GM21717 (cell line): ENCODE data around the gene TSC22D1.

Experiments
- ATAC-seq: cut with Tn5 transposase; IDR thresholded peaks from one replicate; pipeline ENCODE4 v1.9.1; 2021; ENCODE audit warnings: mild to moderate bottlenecking, moderate library complexity; ENCODE audit not compliant: unreplicated experiment

TSC22D1 gene

DNA sequence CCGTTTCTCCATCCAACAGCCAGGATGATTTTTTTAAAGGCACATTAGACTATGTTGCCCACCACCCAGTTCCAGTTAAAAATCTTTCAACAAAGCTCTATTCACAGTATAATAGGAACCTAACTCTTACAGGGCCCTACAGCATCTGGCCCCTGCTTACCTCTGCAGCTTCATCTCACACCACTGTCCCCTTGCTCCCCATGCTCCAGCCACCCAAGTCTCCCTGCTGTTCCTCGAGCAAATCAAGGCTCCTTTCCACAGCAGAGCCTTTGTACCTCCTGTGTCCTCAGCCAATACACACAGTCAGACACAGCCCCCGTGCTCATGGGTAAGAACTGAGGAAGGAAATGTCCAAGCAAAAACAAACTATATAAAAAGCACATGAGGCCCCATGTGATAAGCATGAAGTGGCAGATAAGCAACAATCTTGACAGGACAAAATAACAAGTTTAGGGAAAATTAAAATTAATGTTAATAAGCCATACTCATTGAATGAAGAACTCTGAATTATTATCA is 67.5 kb downstream of the TSC22D1 start:
- no peak for ATAC-seq

DNA sequence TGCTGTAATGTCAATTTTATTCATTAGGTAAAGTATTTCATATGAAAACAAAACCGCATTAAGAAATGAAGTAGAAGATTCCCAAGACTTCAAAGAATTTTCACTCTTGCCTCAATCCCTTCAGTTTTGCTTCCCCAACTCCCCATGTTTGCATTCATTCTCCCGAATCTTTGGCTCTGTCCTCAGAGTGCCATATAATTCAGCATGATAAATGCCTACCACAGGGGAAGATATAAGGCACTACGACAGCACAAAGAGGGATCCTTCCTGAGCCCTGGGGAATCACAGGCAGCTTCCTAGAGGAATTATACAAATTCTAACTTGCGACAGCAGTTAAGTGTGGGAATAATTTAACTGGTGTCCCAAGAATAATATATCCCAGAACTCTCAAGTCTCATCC is 68.5 kb downstream of the TSC22D1 start:
- ATAC-seq, result no peak

- no peak for ATAC-seq
These were observed 69.4 kb downstream of the TSC22D1 start for GRCh38 chr13:44506719-44507118.

GRCh38 chr13:44506251-44506650 is 69.9 kb downstream of the TSC22D1 start:
- ATAC-seq, result no peak

DNA sequence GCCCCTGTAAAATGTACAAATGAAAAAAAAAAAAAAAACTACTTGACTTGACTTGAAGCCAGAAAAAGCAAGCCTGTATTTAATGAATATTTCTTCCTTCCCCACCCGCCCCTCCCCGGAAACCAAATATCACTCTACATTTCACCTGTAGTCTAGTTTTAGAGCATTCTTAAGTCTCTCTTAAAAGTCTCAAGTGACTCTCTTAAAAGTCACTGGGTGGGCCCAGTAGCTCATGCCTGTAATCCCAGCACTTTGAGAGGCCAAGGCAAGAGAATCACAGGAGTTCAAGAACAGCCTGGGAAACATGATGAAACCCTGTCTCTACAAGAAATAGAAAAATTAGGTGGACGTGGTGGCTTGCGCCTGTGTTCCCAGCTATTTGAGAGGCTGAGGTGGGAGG is 72.0 kb downstream of the TSC22D1 start:
- no peak for ATAC-seq

DNA sequence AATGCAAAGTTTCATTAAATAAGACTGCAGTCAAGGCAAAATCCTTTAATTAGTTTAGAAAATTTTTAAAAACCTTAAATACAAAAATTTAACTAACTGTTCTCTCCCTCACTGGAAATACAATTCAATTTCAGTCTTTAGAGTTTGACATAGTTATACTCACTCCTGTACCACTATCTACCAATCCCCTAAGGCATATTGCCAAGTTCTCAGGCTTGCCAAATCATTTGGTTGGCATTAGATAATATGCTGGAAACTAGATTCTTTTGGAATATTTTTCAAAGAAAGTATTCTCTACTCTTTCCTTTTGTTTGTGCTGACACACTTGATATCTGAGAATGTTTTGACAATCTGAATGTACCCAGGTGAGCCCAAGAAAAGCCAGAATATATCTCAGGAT is 77.2 kb downstream of the TSC22D1 start:
- ATAC-seq, result no peak

DNA sequence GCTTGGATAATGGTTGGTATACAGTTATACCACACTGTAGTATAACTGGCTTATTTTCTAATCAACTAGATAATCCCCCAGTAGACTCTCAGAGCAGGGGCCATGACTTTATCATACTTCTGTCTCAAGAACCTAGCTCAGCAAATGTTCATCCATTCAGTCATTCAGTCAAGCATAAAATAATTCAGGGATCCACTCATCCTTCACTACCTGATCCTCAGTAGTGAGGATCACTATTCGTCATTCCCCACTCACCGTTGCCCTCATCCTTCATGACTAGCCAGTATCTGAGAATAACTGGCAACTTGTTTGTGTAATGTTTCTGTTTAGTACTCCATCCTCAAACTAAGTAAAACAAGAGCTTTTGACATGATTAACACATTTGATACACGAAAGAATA is 77.6 kb downstream of the TSC22D1 start:
- ATAC-seq, result no peak

- no peak for ATAC-seq
These were observed 78.3 kb downstream of the TSC22D1 start for GRCh38 chr13:44497801-44498200.

DNA sequence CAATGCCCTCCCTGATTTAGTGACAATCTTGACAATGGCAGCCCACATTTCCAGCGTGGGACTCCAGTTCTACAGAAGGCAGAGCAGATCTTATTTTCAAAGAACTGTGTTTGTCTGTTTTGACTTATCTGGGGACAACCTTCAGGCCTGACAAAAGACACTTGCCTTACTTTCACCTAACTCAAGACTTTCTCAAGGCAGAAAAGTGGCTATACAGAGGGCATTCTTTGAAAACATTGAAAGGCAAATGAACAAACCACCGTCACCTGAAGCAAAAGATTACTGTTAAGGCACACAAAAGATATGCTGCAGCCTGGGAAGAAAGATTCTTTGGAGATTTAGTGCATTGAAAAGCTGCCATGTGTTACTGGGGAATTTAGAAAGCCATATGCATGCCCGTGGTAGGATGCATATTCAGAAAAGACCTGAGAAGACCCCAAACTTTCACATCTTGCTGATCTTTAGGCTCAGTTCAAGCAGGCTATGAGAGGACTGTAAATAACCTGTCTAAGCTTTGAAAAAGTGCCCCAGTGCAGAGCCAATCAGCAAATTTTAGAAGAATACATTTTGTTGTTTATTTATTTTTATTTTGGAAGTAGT is 82.8 kb downstream of the TSC22D1 start:
- ATAC-seq, result no peak

DNA sequence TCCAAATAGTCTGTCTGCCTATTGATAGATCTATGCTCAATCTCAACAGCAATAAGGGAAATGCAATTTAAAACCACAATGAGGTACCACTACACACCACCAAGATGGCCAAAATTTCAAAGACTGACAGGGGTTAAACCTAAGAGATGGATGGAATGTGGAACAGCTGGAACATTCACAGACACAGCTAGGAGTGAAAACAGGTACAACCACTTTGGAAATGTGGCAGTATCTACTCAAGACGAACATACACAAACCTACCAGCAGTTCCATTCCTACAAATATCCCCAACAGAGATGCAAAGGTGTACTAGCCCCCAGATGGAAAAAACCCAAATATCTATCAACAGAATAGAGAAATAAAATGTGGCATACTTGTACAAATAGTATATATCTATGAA is 86.4 kb downstream of the TSC22D1 start:
- no peak for ATAC-seq

DNA sequence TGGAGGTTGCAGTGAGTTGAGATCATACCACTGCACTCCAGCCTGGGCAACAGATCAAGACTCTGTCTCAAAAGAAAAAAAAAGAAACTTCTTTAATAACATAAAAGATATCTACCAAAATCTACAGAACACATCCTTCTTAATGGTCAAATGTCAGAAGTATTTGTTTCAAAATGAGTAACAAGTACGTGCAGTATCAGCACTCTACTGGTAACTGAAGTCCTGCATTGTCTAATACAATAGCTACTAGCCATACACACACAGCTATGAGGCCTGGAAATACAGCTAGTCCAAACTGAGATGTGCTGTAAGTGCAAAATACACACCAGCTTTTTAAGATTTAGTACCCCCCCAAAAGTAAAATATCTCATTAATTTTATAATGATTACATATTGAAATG is 88.1 kb downstream of the TSC22D1 start:
- ATAC-seq, result no peak

- ATAC-seq, result no peak
These were observed 91.5 kb downstream of the TSC22D1 start for GRCh38 chr13:44484562-44485138.

- no peak for ATAC-seq
These were observed 101.8 kb downstream of the TSC22D1 start for GRCh38 chr13:44474122-44474910.

- no peak for ATAC-seq
These were observed 104.4 kb downstream of the TSC22D1 start for GRCh38 chr13:44471686-44472085.

GRCh38 chr13:44470638-44471562 is 105.2 kb downstream of the TSC22D1 start:
- ATAC-seq, result no peak

DNA sequence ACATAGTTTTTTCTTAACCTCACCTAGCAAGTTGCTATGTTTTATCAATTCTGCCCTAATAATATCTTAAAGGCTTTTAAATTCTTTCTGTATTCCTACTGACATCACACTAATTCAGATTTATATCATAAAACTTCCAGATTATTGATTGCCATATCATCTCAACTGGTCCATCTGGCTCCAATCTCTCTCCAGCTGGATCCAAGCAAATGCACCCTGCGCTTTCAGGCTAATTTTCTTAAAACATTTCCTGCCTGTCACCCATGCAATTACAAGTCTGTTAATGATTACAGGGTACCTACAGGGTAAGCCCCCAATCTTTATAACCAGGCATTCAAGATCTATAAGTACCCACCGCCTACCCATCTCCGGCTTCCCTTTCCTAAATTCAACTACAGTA is 107.3 kb downstream of the TSC22D1 start:
- ATAC-seq, result no peak

GRCh38 chr13:44465318-44465717 is 110.8 kb downstream of the TSC22D1 start:
- ATAC-seq, result no peak

- ATAC-seq, result no peak
These were observed 111.7 kb downstream of the TSC22D1 start for GRCh38 chr13:44464471-44464870.

DNA sequence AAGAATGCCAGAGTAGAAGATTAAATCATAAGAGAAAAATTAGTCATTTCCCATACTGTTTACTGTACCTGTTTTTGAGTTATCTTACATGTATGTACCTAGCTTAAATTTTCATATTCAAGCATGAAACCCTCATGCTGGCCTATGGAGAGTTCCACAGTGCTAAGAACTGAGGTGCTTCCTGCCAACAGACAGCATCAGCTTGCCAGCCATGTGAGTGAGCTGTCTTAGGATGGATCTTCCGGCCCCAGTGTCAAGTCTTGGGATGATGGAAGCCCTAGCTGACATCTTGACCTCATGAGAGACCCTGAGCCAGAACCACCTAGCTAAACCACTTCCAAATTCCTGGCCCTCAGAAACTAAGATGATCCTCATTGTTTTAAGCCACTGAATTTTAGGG is 112.4 kb downstream of the TSC22D1 start:
- no peak for ATAC-seq

GRCh38 chr13:44459674-44460073 is 116.5 kb downstream of the TSC22D1 start:
- no peak for ATAC-seq
